HG02970 (cell line): ENCODE measurements around the gene LRFN4.
"Not testable (repeated sequence)": the region's sequence is repeated elsewhere in the genome, so short reads cannot be mapped to it uniquely, and the experiment has no call there.

Source experiments
- ATAC-seq: cut with Tn5 transposase; IDR thresholded peaks from one replicate; pipeline ENCODE4 v1.9.1; 2021; ENCODE audit warnings: mild to moderate bottlenecking, moderate library complexity, moderate number of reproducible peaks; ENCODE audit not compliant: unreplicated experiment, low FRiP score

LRFN4 gene

GRCh38 chr11:66856496-66857233 lies at the start of gene LRFN4:
LRFN4 (plus strand) TSS chr11:66857064; CDS start chr11:66857745, 681 bp downstream.
- peak; percentile 35 for ATAC-seq

DNA sequence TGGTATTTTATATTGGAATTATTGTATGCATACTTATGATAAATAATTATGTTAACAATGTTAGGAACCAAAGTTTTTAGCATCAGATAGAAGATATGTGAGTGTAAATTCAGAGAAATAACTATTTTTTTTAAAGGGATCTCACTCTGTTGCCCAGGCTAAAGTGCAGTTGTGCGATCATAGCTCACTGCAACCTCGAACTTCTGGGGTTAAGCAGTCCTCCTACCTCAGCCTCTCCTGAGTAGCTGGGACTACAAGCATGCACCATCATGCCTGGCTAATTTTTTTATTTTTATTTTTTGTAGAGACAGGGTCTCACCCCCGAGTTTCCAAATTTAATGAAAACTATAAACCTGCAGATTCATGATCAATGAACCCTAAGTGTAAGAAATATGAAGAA lies 47.3 kb upstream of the LRFN4 start:
- no peak for ATAC-seq

DNA sequence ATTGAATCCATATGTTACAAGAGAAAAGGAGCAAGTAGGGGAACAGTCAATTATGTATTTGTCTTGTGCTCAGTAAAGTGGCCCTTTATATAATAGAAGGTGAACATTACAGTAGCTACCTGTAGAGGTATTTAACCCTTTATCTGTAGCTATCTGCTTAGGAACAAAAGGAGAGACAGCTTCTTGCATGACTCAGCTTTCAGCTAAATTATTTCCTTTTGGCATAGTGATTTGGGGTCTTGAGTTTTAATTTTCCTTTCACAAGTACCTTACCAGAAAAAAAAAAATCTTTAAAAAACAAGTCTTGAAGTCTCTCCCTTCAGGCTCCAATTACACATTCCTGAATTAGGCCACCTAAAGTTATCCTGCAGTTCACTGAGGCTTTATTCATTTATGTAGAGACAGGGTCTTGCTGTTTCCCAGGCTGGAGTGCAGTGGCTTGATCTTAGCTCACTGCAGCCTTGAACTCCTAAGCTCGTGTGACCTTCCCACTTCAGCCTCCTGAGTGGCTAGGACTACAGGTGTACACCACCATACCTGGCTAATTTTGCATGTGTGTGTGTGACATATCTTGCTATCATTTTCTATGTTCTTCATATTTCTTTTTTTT lies 46.2 kb upstream of the LRFN4 start:
- ATAC-seq, result no peak

GRCh38 chr11:66814678-66815077 lies 42.2 kb upstream of the LRFN4 start:
- no peak for ATAC-seq

DNA sequence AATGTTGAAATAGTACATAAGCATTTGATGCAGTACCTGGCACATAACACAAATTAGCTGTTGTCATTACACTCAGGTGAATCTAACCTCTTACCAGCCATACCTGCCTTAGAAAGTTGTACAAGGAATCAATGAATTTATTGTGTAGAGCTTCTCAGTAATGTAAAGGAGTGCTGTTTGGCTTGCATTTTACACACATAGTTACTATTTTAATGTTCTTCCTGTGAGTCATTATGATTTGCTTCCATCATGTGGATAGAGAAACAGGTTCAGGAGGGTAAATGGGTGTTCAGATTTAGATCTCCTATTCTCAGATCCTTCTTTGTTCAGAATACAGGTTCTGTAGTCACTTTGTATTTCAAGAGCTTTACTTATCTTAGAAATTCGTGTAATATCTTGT lies 41.2 kb upstream of the LRFN4 start:
- no peak for ATAC-seq

- no peak for ATAC-seq
These were observed 38.5 kb upstream of the LRFN4 start for GRCh38 chr11:66818231-66818955.

DNA sequence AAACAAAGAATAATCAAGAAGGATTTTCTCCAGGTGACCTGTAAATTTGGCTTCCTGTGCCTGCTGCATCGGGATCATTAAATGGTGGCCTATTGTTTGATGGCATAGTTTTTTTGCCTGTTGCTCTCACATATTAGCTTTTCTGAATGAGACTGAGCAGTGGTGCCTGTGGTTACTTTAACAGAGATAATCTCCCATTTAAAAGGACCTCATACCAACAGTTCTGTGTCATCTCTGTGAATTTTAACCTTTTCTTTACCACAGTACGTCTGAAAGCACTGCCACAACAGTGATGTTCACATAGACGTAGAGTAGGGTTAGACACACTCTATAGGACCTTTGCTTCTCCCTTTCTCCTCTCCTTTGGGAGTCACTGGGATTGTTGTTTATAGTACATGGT lies 36.5 kb upstream of the LRFN4 start:
- no peak for ATAC-seq

GRCh38 chr11:66820901-66821300 lies 36.0 kb upstream of the LRFN4 start:
- ATAC-seq, result no peak

DNA sequence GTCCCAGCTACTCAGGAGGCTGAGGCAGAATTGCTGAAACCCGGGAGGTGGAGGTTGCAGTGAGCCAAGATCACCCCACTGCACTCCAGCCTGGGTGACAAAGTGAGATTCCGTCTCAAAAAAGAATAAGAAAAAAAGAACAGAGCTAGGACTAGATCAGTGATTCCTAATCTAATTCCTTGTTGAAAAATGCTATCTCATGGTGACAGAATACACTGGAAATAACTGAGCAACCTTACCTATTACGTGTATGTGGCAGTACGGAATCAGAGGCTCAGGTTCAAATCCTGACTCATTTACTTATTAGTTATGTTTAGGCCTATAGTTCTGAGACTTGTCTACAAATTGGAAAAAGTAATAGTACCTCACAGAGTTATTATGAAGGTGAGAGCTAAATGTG lies 33.2 kb upstream of the LRFN4 start:
- ATAC-seq, result no peak

- ATAC-seq, result not testable (repeated sequence)
These were observed 32.3 kb upstream of the LRFN4 start for GRCh38 chr11:66824573-66824972.

- no peak for ATAC-seq
These were observed 22.4 kb upstream of the LRFN4 start for GRCh38 chr11:66834539-66834845.

DNA sequence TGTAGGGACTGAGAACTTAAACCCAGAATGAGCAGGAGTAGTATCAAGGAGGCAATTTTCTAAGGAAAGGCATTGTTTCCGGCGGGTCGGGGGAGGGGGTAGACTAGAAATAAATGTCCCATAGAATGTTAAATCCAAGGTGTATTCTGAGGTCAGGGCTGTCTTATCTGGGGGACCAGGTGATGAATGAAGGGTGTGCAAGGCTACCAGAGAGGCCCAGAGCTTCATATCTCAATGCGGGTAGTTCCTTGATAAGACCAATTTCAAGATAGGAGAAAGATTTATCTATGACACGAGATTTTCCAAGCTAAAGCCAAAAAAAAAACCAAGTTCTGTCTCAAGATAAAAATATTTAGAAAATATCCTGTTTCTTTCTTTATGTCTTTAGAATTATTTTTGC lies 21.9 kb upstream of the LRFN4 start:
- ATAC-seq, result no peak

- ATAC-seq, result no peak
These were observed 21.0 kb upstream of the LRFN4 start for GRCh38 chr11:66835768-66836405.

DNA sequence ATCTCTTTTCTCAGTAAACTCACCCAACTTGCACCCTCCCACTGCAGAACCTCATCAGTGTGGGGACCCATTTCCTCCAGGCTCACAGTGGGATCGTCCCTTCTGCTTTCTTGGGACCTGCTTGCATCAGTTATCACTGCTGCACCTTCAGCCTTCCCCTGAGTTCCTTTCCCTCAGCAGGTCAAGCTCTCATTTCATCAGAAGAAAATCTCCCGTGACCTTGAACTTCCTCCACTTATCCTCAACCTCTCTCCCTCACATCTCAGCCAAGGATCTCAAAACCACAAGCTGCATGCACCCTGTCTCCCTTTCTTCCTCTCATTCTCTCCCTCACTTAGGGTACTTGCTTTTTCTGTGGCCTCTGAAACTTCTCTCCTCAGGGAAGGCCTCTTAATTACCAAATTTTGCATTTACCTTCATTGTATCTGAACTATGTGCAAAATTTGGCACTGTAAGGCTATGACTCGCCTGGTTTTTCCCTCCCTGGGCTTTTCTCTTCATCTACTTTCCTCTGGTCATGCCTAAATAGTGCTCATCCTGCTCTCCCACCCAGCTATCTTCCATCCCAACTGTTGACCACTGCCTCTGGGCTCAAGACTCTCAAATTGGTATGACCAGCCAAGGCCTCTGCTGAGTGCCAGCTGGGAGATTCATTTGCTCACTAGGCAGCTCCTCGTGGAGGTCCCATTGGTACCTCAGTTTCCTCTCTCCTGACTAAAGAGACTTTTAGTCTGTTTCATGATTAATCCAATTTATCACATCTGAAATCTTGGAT lies 16.4 kb upstream of the LRFN4 start:
- no peak for ATAC-seq

GRCh38 chr11:66841861-66842260 lies 15.0 kb upstream of the LRFN4 start:
- ATAC-seq, result no peak

DNA sequence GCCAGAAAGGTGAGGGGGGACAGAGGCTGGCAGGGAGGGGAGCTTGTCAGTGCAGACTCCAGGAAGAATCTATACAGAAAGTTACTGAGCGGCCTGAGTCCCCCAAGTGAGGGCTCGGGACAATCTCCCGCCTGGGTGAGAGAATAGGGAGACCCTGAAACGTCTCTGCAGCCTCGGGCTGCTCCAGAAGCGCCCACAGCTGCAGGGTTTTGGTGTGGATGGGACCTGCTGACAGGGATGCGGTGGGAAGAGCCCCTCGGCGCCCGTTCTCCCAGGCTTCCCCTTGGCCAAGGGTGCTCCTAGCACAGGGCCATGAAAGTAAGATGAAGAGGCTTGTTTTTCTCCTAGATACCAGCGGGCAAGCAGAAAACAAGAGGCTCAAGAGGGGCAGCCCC lies 14.4 kb upstream of the LRFN4 start:
- no peak for ATAC-seq

- peak; percentile 86 for ATAC-seq
These were observed 13.7 kb upstream of the LRFN4 start, which contains the start of gene RCE1 for GRCh38 chr11:66842896-66843775. RCE1 (plus strand) TSS chr11:66843441; CDS start chr11:66843456, 15 bp downstream.

DNA sequence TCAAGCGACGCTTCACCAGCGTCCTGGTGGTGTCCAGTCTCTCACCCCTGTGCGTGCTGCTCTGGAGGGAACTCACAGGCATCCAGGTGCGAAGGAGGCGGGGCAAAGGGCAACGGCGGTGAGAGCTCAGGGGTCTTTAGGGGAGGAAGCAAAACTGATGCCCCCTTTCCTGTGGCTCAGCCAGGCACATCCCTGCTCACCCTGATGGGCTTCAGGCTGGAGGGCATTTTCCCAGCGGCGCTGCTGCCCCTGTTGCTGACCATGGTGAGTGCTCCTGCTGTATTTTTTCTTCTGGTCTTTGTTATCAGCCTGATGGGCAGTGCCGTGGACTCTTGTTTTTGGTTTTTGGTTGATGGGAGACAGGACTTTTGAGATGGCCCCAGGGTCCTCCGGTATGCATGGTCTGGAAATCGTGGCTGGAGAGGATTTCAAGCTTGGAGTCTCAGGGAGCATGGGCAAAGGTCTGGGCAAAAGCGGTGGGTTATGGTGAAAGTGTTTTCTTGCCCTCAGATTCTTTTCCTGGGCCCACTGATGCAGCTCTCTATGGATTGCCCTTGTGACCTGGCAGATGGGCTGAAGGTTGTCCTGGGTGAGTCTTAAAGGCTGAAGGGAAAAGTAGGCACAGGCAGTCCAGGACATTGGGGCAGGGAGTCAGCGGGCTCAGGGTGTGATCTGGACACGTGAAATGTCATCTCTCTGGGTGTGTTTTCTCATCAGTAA lies 12.9 kb upstream of the LRFN4 start:
- no peak for ATAC-seq
